Erythroblast (primary cell): ENCODE data around the gene ALG6.

Source experiments
- GATA1 ChIP-seq: IDR thresholded peaks from 2 replicates; pipeline ENCODE4 v1.6.1; 2011; ENCODE audit warnings: low read depth, mild to moderate bottlenecking, control low read depth, low read length, moderate library complexity
- POLR2A ChIP-seq: IDR thresholded peaks from 2 replicates; pipeline ENCODE4 v1.6.1; 2011; ENCODE audit warnings: mild to moderate bottlenecking, low read length

DNA sequence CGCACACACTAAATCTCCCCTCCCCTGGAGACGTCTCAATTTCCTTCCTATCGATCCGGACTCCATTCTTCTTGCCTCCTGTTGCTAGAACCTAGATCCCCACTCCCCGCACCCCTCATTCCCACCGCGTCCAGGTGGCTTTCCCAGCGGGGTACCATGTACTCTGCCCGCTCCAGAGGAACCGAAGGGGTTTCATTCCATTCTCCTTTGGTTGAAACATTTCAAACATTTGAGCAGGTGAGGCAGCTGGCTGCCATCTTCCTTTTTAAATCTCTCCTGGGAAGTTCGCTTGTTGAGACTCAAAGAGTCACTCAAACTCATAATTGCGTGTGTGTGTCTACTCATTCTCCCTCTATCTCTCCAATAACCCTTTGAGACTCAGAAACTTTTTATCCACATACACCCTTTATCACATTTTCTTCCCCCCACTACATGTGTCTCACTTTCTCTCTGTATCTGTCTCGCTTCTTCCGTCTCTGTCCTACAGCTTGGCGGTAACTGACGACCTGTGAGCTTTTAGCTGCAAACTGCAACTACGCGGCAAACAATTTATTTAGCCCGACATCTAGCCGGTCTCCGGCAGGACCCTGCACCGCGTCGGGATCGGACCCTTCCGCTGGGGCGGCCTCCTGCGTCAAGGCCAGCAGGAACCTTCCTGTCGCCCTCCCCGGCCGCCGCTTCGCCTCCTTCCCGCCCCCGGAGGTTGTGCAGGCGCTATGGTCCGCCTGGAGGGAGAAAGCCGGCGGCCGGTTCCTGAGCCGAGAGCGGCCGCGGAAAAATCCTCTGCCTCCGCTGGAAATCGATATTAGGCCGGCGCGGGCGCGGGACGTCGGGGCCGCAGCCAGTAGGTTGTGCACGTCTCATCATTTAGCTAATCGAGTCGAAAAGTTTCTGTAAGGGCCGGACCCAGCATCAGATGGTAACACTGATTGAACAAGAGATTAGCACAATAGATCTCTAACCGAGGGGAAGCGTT lies 48.1 kb upstream of the ALG6 start:
- TF ChIP-seq POLR2A, result no peak
- no peak for TF ChIP-seq GATA1
